ENCODE results near the gene OTUB1. TPM values are rescaled to one million over a fixed set of nuclear protein-coding genes. Genes with fewer than 3 reads are reported as not detected.
"Not testable (repeated sequence)": the region's sequence is repeated elsewhere in the genome, so short reads cannot be mapped to it uniquely, and the experiment has no call there.

The OTUB1 gene
- total RNA-seq, 1 experiment from 2014 or later, result 69.0 TPM

DNA sequence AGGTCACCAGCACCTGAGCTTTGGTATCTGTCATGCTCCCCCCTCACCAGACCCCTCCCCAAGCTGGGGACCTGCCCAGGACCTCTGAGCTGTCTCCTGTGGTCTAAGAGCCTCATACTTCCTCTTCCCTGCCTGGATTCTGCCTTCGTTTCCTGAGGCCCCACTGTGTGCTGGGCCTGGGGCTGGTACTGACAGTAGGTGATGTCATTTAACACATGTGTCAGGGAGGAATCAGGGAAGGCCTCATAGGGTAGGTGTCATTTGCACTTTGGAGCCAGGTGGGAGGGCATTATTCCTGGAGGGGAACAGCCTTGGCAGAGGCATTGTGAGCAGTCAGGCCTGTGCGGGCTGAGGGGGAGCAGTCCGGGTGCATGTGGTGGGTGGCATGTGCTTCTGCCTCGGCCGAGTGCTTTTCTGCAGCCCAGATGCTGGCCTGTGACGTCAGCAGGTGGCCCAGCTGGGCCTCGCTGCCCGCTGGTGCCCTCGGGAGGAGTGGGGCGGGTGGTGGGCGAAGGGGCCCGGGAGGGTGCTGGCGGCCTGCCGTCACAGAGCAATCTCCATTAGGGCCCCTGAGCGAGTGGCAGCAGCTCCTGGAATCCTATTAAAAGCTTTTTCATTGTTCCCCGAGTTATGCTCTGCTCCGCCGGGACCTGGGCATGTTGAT lies 58.6 kb downstream of the OTUB1 start:
- no peak for DNase-seq (ENCODE audit: low spot score)

DNA sequence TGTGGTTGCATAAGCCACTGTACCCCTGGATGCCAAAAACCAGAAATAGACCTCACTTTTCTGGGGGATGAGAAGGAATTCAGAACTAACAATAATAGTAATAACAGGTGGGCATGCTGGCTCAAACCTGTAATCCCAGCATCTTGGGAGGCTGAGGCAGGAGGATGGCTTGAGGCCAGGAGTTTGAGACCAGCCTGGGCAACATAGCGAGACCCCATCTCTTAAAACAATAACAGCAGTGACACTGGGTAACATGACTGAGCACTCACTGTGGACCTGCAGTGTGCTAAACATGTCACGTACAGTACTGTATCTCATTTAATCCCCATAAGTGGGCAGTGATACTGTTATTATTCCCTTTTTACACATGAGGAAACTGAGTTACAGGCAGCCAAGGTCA lies 59.5 kb downstream of the OTUB1 start:
- DNase-seq (ENCODE audit: low spot score), result no peak

- not testable (repeated sequence) for DNase-seq (ENCODE audit: low spot score)
Measured at GRCh38 chr11:64047373-64047772, 61.1 kb downstream of the OTUB1 start.

Other genes with a start within 250 kb of the OTUB1 start
- 5.6 and 6.3 TPM in 2 replicates for gene ZFTA, start 217.7 kb upstream of the OTUB1 start, total RNA-seq (2014; rRNA removed; shearing (Covaris generic))
- 13.1 and 14.4 TPM in 2 replicates for gene SPINDOC, start 173.0 kb upstream of the OTUB1 start, total RNA-seq (2014; rRNA removed; shearing (Covaris generic))
- 8.2 and 10.1 TPM in 2 replicates for gene MARK2, start 147.3 kb upstream of the OTUB1 start, total RNA-seq (2014; rRNA removed; shearing (Covaris generic))
- 0.49 and 0.66 TPM in 2 replicates for gene RCOR2, start 69.3 kb upstream of the OTUB1 start, total RNA-seq (2014; rRNA removed; shearing (Covaris generic))
- gene NAA40, start 47.4 kb upstream of the OTUB1 start, total RNA-seq (2014; rRNA removed; shearing (Covaris generic)), result 6.1 and 10.5 TPM in 2 replicates
- gene COX8A, start 11.8 kb upstream of the OTUB1 start, total RNA-seq (2014; rRNA removed; shearing (Covaris generic)), result 745 and 794 TPM in 2 replicates
- 0.80 and 1.4 TPM in 2 replicates for gene FLRT1, start 49.5 kb downstream of the OTUB1 start, total RNA-seq (2014; rRNA removed; shearing (Covaris generic))
- 4.7 and 5.1 TPM in 2 replicates for gene MACROD1, start 179.7 kb downstream of the OTUB1 start, total RNA-seq (2014; rRNA removed; shearing (Covaris generic))
- gene STIP1, start 199.7 kb downstream of the OTUB1 start, total RNA-seq (2014; rRNA removed; shearing (Covaris generic)), result 258 and 296 TPM in 2 replicates
- gene FERMT3, start 220.3 kb downstream of the OTUB1 start, total RNA-seq (2014; rRNA removed; shearing (Covaris generic)), result not detected in 2 replicates
- gene TRPT1, start 239.7 kb downstream of the OTUB1 start, total RNA-seq (2014; rRNA removed; shearing (Covaris generic)), result 56.1 and 62.3 TPM in 2 replicates
- gene NUDT22, start 239.8 kb downstream of the OTUB1 start, total RNA-seq (2014; rRNA removed; shearing (Covaris generic)), result 39.6 and 47.9 TPM in 2 replicates
- gene DNAJC4, start 244.1 kb downstream of the OTUB1 start, total RNA-seq (2014; rRNA removed; shearing (Covaris generic)), result 2.5 and 4.5 TPM in 2 replicates
- 28.8 and 51.6 TPM in 2 replicates for gene VEGFB, start 248.1 kb downstream of the OTUB1 start, total RNA-seq (2014; rRNA removed; shearing (Covaris generic))

All from H4 (cell line).